HG02943 (cell line): ENCODE results near the gene ITGA11.

Source experiments
- ATAC-seq: cut with Tn5 transposase; IDR thresholded peaks from one replicate; pipeline ENCODE4 v1.9.1; 2021; ENCODE audit warnings: mild to moderate bottlenecking, low read depth, moderate library complexity; ENCODE audit not compliant: unreplicated experiment

ITGA11 gene

DNA sequence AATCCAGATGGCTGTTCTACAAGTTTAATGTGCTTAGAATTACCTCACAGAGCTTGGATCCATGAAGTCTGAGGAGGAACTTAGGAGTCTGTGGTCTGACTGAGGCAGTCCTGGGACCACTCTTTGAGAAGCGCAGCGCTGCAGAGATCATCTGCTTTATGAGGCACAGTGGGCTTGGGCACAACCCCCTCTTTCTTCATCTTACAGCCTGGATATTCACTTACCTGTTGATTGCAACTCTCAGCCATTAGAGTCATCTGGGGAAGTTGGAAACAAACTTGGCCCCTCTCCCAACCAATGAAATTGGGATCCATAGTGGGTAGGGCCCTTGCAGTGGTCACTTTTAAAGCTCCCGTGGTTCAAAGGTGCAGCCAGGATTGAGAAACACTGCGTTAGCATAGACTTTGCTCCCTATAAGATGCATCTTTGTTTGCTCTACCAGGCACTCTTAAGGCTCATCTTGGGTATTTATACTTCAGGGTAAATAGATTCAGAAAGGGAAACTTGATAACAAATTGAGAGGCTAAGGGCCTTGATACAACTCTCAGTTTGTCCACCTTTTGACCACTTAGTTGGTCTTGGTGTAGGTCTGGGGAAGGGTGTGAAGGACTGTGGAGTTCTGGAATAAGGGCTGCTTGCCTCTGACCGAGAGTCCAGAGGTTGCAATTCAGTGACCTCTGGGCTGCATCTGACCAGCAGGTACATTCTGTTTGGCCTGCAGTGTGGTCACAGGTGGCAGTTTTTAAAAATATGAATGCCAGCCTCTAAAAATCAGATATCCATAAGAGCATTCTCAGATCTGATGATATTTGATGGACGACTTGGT, 131.6 kb downstream of the ITGA11 start:
- no peak for ATAC-seq

DNA sequence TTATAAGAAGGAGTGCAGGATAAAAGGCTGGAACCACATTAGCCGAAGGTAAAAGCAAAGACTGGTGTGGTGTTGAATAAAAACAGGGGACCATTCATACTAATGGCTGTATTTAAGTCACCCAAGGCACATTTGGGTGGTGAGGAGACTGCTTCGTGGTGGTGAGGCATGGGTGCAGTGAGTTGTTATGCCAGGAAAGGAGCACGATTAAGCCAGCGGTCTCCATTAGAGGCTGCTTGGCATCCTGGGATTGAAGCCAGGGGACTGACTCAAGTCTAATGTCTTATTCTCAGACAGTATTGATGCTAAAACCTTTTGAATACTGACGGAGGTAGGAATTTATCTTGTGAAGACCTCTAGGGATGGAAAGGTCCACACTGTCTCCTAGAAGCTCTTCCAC, 132.5 kb downstream of the ITGA11 start:
- no peak for ATAC-seq

DNA sequence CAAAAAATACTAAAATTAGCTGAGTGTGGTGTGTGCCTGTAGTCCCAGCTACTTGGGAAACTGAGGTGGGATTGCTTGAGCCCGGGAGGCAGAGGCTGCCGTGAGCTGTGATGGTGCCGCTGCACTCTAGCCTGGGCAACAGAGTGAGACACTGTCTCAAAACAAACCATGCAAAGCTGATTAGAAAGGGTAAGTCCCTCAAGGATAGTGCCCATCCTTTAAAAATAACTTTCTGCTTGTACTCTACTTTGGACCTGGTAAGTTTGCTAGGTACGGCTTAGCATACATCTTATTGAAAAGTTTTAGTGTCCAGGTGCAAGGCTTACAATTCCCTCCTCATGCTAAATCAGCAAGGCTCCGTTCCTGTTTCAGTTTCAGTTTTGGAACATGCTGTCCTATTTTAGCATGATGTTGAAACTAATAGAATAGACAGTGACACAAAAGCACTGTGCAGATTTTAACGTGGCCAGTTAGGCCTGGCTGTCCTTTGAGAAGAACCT, 133.0 kb downstream of the ITGA11 start:
- ATAC-seq: peak; percentile 69

DNA sequence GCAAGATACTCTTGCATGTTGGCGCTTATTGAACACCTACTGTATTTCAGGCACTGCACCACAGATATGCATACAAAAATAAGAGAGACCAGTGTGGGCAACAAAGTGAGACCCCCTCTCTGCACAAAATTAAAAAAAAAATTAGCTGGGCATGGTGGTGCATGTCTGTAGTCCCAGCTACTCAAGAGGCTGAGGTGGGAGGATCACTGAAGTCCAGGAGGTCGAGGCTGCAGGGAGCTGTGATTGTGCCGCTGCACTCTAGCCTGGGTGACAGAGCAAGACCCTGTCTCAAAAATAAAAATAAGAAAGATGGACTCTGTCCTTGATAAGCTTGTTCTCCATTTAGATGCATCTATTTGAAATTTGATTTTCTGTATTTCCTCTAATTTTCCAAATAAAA, 133.6 kb downstream of the ITGA11 start:
- no peak for ATAC-seq

DNA sequence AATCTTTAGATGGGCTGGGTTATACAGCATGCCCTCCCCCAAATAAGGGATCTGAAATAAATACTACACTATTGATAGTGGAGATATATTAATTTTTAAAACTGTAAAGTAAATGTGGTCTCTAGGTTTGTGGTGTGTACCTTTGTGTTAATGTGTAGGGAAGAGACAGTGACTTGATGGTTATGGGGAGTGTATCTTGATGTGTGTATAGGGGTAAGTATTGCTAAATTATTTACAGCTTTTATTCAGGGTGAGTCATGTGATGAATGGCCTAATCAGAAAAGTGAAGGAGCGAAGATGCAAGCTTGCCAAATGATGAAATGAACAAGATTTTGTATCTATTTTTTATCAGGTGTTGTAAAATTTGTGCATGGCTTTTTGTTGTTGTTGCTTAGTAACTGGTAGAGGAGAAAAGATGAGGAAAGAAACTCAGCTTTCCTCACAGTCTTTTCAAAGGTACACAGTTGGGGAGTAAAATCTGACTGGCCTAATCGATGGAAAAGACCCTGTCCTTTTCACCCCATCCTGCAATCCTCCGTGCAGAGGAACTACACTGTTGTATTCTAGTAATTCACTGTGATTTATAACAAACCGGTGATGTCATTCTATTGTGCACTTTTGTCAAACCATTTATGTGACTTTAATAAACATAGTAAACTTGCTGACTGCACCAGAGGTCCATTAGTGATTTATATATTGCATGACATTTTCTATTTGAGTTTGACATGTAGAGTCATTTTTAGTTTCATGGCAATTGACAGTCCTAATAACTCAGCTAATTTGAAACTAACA, 136.8 kb downstream of the ITGA11 start:
- ATAC-seq: no peak

DNA sequence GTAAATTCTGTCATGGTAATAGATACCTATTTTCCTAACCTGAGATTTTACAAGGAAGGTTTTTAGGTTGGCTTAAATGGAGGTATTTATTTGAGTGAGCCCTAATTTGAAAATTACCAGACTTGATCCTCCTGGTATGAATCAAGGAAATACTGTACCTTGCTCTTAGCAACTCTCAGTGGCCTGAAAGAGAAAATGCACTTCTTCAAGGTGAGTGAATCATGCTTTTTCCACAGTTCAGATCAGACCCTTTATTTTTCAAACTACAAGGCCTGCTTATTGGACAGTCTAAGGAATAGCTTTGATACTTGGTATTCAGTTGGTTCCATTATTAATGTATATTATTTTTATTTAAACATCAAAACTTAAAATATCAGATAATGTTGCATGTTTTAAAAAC, 139.0 kb downstream of the ITGA11 start:
- ATAC-seq: no peak

DNA sequence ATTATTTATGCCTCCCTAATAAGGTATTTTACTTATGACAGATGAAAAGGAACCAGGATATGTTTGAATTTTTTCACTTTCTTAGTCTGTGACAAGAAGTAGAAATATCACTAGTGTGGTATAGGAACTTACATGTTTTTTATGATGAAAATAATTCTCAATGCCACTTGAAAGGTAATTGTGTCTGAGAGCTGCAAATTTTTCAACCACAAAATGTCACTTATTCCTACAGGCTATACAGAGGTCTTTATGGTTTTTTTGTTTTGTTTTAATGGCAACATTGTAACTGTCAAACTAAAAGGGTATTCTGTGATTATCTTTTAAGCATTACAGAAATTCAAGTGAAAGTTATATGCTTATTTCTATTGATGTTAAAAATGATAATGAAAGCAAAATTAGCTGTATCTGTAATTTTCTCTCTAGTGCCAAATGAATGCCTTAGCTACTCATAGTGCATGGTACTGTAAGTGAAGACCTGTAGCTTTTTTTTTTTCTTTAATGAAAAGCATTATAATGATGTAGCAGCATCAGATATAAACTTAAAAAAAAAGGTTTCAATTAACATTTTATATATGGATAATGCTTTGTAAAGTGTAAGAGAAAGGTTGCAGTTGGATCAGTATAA, 139.7 kb downstream of the ITGA11 start:
- no peak for ATAC-seq

DNA sequence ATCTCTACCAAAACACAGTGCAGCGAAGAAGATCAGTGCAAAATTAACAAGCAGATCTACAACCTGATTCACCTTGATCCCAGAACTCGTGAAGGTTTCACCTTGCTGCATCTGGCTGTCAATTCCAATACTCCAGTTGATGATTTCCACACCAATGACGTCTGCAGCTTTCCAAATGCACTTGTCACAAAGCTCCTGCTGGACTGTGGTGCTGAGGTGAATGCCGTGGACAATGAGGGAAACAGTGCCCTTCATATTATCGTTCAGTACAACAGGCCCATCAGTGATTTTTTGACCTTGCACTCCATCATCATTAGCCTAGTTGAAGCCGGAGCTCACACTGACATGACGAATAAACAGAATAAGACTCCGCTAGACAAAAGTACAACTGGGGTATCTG, 141.2 kb downstream of the ITGA11 start:
- ATAC-seq: no peak

DNA sequence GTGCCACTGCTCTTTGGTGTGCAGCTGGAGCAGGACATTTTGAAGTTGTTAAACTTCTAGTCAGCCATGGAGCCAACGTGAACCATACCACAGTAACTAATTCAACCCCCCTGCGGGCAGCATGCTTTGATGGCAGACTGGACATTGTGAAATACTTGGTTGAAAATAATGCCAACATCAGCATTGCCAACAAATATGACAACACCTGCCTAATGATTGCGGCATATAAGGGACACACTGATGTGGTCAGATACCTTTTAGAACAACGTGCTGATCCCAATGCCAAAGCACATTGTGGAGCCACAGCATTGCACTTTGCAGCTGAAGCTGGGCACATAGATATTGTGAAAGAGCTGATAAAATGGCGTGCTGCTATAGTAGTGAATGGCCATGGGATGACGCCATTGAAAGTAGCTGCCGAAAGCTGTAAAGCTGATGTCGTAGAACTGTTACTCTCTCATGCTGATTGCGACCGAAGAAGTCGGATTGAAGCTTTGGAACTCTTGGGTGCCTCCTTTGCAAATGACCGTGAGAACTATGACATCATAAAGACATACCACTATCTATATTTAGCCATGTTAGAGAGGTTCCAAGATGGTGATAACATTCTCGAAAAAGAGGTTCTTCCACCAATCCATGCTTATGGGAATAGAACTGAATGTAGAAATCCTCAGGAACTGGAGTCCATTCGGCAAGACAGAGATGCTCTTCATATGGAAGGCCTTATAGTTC, 142.2 kb downstream of the ITGA11 start:
- ATAC-seq: no peak

DNA sequence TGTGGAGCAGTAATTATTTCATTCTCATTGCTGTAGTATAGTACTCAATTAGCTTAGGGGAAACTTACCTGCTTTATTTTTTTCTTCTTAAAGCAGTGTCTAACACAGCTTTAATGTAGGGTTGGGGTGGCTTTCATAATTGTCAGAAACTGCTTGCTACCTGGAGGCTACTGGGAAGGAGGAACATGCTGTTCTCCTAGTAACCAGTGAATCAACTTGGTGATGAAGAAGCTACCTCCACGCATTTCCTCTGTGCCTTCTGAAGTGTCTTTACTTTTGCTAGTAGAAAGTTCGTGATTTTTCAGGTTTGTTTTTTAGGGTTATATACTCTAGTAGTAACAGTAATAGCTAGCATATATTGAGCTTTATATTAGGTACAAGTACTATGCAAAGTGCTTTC, 142.9 kb downstream of the ITGA11 start:
- no peak for ATAC-seq

DNA sequence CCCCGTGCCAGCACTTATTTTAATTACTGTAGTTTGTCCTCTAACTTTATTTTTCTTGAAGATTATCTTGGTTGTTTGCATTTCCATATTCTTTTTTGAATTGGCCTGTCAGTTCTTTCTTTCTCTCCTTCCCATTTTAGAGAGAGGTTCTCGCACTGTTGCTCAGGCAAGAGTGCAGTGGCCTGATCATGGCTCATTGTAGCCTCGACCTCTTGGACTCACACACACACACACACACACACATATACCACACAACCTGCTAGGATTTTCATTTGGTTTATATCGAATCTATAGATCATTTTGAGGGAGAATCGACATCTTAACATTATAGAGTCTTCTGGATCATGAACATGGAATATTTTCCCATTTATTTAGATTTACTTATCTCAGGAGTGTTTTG, 145.7 kb downstream of the ITGA11 start:
- no peak for ATAC-seq

DNA sequence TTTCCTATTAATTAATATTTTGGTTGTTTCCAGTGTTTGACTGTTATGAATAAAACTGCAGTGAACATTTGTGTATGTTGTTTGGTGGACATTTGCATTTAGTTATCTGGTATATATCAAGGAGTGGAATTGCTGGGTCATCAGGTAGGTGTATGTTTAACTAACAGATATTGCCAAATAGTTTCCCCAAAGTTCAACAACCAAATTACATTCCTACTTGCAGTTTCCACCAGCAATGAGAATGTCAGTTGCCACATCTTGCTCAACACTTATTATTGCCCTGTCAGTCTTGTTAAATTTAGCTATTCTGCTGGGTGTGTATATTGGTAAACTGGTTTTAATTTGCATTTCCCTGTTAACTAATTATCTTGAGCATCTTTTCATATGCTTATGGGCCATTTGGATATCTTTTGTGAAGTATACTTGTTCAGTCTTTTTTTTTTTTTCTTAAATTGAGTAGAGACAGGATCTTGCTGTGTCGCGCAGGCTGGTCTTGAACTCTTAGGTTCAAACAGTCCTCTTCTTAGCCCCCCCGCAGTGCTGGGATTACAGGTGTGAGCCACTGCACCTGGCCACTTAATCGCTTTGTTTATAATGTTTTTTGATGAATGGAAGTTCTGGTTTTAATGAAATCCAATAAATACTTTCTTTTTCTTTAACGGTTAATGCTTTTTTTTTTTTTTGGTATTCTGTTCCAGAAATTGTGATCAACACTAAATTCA, 146.5 kb downstream of the ITGA11 start:
- ATAC-seq: no peak

DNA sequence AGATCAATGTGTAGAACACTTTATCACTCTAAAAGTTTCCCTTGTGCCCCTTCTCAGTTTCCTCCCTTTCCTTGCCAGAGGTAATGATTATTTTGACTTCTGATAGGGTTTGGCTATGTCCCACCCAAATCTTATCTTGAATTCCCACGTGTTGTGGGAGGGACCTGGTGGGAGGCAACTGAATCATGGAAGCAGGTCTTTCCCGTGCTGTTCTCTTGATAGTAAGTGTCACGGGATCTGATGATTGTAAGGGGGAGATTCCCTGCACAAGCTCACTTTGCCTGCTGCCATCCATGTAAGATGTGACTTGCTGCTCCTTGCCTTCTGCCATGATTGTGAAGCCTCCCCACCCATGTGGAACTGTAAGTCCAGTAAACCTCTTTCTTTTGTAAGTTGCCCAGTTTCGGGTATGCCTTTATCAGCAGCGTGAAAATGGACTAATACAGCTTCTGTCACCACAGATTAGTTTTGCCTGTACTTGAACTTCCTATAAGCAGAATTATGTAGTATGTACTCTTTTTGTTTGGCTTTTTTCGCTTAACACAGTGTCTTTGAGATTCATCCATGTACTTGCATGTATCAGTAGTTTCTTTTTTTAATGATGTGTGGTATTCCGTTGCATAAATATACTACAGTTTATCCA, 147.2 kb downstream of the ITGA11 start:
- no peak for ATAC-seq

DNA sequence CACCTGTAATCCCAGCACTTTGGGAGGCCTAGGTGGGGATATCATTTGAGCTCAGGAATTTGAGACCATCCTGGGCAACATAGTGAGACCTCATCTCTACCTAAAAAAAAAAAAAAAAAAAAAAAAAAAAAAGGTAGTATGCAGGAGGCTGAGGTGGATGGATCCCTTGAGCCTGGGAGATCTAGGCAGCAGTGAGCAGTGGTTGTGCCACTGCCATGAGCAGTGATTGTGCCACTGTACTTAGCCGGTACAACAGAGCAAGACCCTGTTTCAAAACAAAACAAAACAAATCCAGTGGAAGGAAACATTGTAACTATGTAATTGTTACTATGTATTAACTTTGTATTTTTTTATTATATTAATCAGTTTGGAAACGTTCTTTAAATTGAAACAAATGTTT, 148.6 kb downstream of the ITGA11 start:
- ATAC-seq: no peak

DNA sequence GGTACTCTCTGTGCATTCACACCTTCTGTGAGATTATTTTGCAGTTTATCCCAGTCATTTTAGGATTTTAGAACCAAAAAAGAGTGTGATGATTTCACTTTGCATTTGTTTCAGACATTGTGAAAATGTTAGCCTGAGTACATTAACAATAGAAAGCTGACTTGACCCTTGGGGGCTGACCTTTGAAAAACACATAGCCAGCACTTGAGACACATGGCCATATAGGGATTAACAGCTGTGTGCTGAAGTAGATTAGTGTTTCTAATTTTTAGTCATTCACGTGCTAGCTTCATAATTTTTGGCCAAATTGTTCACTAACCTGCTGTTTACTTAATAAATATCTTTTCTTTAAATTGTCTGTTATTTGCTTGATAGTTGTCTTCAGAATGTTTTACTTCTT, 151.0 kb downstream of the ITGA11 start:
- no peak for ATAC-seq

DNA sequence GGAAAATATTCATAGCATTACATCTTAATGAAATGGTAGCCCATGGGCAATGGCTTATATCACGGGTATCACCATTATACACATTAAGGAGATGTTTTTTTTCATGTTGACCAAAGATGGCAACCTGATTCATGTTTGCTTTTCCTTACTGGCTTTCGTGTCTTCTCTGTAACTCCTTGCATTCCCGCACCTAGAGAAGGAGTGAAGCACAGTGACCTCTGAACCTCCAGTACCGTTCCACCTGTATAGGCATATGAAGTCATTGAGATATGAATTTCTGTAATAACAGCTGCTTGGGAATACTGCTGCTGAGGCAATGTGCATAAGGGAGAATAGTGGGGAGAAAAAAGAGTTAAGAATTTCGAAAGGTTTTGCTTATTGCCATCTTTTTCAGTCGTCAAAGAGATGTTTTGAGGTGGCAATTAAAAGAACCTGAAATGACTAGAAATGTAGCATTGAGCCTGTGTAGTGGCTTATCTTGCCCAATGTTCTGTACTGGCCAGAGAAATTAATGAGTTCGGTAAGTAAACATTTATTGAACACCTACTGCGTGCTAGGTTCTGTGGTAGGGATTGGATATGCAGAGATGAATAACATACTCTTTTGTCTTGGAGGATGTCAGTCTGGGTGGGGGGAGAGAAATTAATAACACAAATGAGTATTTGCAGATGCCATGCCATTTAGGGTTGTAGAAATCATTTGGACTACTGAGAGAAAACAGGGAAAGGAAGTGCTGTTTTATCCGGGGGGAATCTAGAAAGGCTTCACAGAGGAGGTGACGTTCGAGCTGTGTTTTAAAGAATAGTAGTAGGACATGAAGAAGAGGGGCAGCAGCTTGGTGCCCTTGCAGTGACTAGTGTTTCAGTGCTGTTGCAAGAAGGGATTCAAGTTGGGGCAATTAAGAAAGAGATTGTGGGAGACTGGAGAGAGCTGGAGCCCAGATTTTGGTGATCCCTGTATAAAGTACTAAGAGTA, 151.9 kb downstream of the ITGA11 start:
- no peak for ATAC-seq

DNA sequence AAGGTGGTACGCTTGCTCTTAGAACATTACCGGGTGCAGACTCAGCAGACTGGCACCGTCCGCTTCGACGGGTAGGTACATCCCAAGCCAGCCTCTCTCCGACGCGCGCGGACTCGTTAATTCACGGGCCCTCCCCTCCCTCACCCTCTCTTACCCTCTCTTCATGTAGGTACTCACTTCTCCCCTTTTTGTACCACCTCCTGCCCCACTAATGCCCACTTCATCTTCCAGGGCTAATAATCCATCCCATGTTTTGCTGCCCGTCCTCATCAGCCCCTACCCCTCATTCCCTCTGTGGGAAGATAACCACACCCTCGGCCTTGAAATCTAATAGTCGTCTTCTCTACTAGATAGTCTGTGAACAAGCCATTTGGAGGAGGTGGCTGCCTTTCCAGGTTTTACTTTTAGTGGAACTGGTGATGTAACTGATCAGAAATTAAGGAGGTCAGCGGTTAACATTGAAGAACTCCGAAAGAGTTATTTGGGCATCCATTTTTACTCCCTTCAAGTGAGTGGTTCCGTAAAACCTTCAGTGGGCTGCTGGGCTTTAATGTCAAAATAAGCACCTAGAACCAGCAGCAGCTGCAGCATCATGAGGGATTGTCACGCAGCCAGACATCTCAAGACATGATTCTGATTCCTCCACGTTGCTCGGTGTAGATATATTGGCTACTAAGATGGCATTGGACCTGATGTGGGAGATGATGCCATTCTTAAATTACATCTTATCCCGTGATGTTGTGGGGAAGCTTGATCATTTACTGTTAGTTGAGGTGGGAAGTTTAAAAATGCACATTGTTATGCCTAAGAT, 153.2 kb downstream of the ITGA11 start:
- no peak for ATAC-seq

DNA sequence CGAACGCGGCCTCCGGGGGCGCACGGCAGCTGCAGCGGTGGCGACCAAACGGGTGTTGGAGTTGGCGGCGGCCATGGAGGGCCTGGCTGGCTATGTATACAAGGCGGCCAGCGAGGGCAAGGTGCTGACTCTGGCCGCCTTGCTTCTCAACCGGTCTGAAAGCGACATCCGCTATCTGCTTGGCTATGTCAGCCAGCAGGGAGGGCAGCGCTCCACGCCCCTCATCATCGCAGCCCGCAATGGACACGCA, 153.7 kb downstream of the ITGA11 start:
- no peak for ATAC-seq
